Measurements from ENCODE around the gene KAT5.
"Not testable (repeated sequence)": the region's sequence is repeated elsewhere in the genome, so short reads cannot be mapped to it uniquely, and the experiment has no call there.

Gene KAT5

DNA sequence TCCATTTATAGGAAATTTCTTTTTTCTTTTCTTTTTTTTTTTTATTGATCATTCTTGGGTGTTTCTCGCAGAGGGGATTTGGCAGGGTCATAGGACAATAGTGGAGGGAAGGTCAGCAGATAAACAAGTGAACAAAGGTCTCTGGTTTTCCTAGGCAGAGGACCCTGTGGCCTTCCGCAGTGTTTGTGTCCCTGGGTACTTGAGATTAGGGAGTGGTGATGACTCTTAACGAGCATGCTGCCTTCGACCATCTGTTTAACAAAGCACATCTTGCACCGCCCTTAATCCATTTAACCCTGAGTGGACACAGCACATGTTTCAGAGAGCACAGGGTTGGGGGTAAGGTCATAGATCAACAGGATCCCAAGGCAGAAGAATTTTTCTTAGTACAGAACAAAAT is 50.1 kb downstream of the KAT5 start:
- DNase-seq, result not testable (repeated sequence)

DNA sequence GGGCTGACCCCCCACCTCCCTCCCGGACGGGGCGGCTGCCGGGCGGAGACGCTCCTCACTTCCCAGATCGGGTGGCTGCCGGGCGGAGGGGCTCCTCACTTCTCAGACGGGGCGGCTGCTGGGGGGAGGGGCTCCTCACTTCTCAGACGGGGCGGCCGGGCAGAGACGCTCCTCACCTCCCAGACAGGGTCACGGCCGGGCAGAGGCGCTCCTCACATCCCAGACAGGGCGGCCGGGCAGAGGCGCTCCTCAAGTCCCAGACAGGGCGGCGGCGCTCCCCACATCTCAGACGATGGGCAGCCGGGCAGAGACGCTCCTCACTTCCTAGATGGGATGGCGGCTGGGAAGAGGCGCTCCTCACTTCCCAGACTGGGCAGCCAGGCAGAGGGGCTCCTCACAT is 50.8 kb downstream of the KAT5 start:
- not testable (repeated sequence) for DNase-seq

DNA sequence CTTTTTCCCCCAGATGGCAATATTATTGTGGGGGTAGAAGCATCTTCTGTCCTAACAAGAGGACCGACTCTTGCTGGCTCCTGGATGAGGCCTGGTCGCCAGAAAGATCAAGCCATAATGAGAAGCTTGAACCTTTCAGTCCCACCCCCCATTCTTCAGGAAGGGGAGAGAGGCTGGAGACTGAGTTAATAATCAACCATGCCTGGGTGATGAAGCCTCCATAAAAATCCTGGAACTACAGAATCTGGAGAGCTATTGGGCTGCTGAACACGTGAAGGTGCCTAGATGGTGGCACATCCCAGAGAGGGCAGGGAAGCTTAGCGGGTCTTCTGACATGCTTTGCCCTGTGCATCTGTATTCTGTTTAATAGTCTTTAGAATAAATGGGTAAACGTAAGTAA is 52.4 kb downstream of the KAT5 start:
- DNase-seq, result no peak

DNA sequence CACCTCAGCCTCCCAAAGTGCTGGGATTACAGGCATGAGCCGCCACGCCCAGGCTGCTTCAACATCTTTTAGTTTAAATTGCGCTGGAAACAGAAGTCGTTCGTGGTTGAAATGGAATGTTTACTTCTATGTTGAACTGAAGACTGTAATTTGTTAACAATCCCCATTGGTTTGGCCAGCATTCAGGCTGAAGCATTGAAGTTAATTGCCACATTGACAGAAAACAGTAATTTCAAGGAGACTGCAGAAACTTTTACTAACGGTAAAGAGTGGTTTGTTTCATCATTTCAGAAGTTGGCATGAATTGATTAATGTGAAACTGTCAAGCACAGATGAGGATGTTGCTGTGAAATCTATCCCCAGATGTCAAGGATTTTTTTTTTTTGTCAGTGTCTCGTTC is 54.5 kb downstream of the KAT5 start:
- DNase-seq, result no peak

DNA sequence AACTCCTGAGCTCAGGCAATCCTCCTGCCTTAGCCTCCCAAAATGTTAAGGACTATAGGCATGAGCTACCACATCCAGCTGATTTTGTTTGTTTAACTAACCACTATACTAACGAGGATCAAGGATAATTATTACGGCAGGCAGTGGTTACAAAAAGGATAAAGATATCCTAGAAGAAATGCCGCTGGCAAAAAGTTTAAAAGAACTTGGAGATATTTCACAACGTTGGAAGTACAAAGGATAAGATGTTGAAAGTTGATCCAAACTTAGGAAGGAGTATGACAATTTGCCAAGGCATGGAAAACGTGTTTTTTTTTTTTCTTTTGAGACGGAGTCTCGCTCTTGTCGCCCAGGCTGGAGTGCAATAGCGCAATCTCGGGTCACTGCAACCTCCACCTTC is 55.4 kb downstream of the KAT5 start:
- no peak for DNase-seq

DNA sequence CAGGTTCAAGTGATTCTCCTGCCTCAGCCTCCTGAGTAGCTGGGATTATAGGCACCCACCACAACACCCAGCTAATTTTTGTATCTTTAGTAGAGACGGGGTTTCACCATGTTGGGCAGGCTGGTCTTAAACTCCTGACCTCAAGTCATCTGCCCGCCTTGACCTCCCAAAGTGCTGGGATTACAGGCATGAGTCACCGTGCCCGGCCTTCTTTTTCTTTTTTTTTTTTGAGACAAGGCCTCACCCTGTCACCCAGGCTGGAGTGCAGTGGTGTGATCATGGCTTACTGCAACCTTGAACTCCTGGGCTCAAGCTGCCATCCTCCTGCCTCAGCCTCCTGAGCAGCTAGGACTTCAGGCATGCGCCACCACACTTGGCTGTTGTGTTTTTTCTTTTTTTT is 55.8 kb downstream of the KAT5 start:
- not testable (repeated sequence) for DNase-seq
